SW480 (cell line): ENCODE results near the gene RNF126.
"Not testable (repeated sequence)": the region's sequence is repeated elsewhere in the genome, so short reads cannot be mapped to it uniquely, and the experiment has no call there.

Experiments used
- DNase-seq: peaks from one replicate; pipeline ENCODE4 v3.0.0-alpha.2; 2016; ENCODE audit warnings: low spot score

Gene RNF126

GRCh38 chr19:662962-663681 is at the start of gene RNF126:
Gene RNF126, minus strand, starts transcription at chr19:663214. Its CDS starts 93 bp downstream, at chr19:663121.
- DNase-seq: peak; percentile 73

GRCh38 chr19:711254-711653 is 48.2 kb upstream of the RNF126 start:
- DNase-seq: no peak

GRCh38 chr19:710767-711166 is 47.8 kb upstream of the RNF126 start:
- DNase-seq: no peak

GRCh38 chr19:709965-710571 is 47.1 kb upstream of the RNF126 start:
- no peak for DNase-seq

GRCh38 chr19:709196-709964 is 46.4 kb upstream of the RNF126 start:
- no peak for DNase-seq

- DNase-seq: no peak
These were observed 45.4 kb upstream of the RNF126 start, which contains the start of gene PALM for GRCh38 chr19:708154-709143. Gene PALM, plus strand, starts transcription at chr19:708935. Its CDS starts 212 bp downstream, at chr19:709147.

- DNase-seq: no peak
These were observed 41.4 kb upstream of the RNF126 start for GRCh38 chr19:704447-704741.

- DNase-seq: peak; percentile 50
These were observed 40.8 kb upstream of the RNF126 start for GRCh38 chr19:703651-704446.

GRCh38 chr19:703329-703650 is 40.3 kb upstream of the RNF126 start:
- no peak for DNase-seq

- DNase-seq: not testable (repeated sequence)
These were observed 39.8 kb upstream of the RNF126 start for GRCh38 chr19:702847-703246.

- DNase-seq: not testable (repeated sequence)
These were observed 36.9 kb upstream of the RNF126 start for GRCh38 chr19:699885-700284.

- not testable (repeated sequence) for DNase-seq
These were observed 35.5 kb upstream of the RNF126 start for GRCh38 chr19:698529-698928.

- no peak for DNase-seq
These were observed 32.4 kb upstream of the RNF126 start, which contains the start of gene PRSS57 for GRCh38 chr19:695352-695949. Gene PRSS57, minus strand, starts transcription at chr19:695452. Its CDS starts 22 bp downstream, at chr19:695430.

GRCh38 chr19:694481-695351 is 31.7 kb upstream of the RNF126 start:
- DNase-seq: no peak

GRCh38 chr19:690203-690602 is 27.2 kb upstream of the RNF126 start:
- no peak for DNase-seq

- no peak for DNase-seq
These were observed 26.0 kb upstream of the RNF126 start for GRCh38 chr19:688992-689391.

- DNase-seq: no peak
These were observed 25.2 kb upstream of the RNF126 start for GRCh38 chr19:688214-688613.

GRCh38 chr19:687569-688166 is 24.7 kb upstream of the RNF126 start:
- DNase-seq: no peak

GRCh38 chr19:686589-687297 is 23.7 kb upstream of the RNF126 start:
- no peak for DNase-seq
